ENCODE measurements around the gene RAB3IP.

GRCh38 chr12:69739287-69740191 is 879 bp downstream of the RAB3IP start:
- TF ChIP-seq CTCF (conservative IDR thresholded peaks at IDR 0.05) = no peak
- TF ChIP-seq EZH2 (IDR thresholded peaks at IDR 0.05; ENCODE audit: low read depth) = no peak

Measured in PC-9 (cell line).